ENCODE measurements around the gene HNRNPA1.
"Not testable (repeated sequence)": the region's sequence is repeated elsewhere in the genome, so short reads cannot be mapped to it uniquely, and the experiment has no call there.

Gene HNRNPA1

GRCh38 chr12:54296393-54297099 is 16.0 kb downstream of the HNRNPA1 start:
- no peak for DNase-seq (ENCODE audit: low read depth in 4 of 4, low spot score in 1 of 4)

DNA sequence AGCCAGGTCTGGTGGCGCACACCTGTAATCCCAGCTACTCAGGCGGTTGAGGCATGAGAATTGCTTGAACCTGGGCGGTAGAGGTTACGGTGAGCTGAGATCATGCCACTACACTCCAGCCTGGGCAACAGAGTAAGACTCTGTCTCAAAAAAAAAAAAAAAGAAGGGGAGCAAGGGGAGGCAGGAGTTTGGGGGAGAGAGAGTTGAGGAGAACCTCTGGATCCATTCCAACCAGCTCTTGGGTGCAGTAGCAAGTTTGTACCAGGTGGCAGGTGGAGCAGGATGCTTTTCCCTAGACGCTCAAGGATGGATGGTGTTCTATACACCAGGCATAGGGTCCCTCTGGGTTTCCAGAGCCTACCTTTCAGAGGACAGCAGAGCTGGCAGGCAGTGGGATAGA is 18.4 kb downstream of the HNRNPA1 start:
- DNase-seq (ENCODE audit: low read depth in 4 of 4, low spot score in 1 of 4), result no peak

DNA sequence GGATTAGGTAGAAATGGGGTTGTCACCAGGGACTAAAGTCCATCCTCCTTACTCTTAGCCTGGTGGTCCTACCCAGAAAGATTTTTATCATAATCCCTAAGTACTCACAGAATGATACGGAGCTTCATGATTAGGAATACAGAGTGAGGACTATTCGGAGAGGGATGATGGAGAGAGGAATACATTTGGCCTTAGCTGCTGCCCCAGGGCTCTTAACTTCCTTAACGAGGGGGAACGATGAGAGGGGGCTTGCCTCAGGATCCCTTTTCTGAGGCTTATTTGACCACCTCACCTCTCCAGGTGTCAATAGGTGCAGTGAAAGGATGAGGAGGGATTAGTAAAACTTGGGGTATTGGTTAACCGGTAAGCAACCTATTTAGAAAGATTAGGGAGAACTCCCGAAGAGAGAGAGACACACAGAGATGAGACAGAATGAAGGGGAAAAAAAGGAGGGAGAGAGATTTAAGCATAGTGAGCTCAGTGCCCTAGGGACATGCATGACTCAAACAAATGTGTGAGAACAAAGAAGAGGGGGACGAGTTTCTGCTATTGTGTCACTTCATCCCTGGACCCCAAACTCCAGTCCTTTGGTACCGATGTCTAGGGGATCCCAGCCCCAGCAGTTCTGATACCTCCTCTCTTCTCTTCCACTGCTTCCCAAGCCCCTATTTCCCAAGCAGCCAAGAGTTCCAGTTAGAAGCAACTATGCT is 19.1 kb downstream of the HNRNPA1 start:
- DNase-seq (ENCODE audit: low read depth in 4 of 4, low spot score in 1 of 4), result no peak

DNA sequence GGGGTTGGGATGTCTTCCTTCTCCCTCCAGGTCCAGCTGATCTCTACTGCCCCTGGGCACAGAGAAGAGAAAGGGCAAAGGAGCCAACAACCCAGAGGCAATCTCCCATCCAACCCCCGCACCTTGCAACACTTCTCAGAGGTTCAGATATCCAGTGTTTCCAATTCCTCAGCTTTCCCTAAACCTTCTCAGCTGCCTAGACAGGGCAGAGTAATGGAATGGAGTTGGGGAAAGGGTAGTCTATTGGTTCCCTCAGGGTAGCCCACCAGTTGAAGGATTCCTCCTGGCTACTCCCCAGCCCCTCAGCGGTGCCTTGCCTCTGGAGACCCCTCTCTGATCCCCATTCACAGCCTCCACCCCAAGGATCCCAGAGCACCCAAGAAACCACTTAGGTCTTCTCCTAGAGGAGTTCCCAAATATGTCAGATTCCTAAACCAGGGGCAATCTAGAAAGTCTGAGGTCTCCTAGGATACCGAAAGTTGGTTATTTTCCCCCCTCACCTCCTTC is 19.8 kb downstream of the HNRNPA1 start:
- no peak for DNase-seq (ENCODE audit: low read depth in 4 of 4, low spot score in 1 of 4)

- no peak for DNase-seq (ENCODE audit: low read depth in 4 of 4, low spot score in 1 of 4)
Observed at GRCh38 chr12:54300732-54301427, 20.4 kb downstream of the HNRNPA1 start, which contains the start of gene NFE2. TSS of gene NFE2 (minus strand) at chr12:54301015. CDS start at chr12:54295248, 5,767 bp downstream.

GRCh38 chr12:54301428-54302048 is 21.0 kb downstream of the HNRNPA1 start:
- DNase-seq (ENCODE audit: low read depth in 4 of 4, low spot score in 1 of 4), result no peak

- no peak for DNase-seq (ENCODE audit: low read depth in 4 of 4, low spot score in 1 of 4)
Observed at GRCh38 chr12:54303640-54304039, 23.1 kb downstream of the HNRNPA1 start.

DNA sequence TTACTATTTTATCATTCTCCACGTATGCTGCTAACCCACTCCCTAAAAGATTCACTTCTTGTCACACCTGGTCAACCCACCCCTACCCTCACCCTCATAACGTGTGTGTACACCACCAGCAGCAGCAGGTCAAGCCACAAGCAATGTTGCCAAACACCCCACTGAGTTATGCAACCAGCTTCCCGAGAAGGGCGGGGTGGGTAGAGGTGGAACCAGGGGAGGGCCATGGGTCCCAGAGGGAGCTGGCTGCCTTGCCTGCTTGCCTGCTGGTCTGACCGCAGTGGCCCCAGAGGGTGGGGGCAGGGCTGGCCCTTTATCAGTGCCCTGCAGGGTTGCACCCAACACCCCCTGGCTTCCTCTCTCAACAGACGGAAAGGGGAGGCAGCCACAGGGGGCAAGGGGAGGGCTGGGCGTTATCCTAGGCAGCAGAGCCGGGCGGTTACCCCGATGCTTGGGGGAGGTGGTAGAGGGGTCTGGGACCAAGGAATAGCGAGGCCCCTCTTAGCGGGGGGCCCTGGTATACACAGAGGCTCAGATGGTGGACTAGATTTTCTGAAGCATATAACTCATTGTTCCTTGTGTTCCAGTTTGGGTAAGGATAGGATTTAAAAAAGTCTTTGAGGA is 23.8 kb downstream of the HNRNPA1 start:
- no peak for DNase-seq (ENCODE audit: low read depth in 4 of 4, low spot score in 1 of 4)

GRCh38 chr12:54306925-54307741 is 26.6 kb downstream of the HNRNPA1 start:
- no peak for DNase-seq (ENCODE audit: low read depth in 4 of 4, low spot score in 1 of 4)

- no peak for DNase-seq (ENCODE audit: low read depth in 4 of 4, low spot score in 1 of 4)
Observed at GRCh38 chr12:54311051-54311450, 30.5 kb downstream of the HNRNPA1 start.

- not testable (repeated sequence) for DNase-seq (ENCODE audit: low read depth in 4 of 4, low spot score in 1 of 4)
Observed at GRCh38 chr12:54312309-54312708, 31.8 kb downstream of the HNRNPA1 start.

DNA sequence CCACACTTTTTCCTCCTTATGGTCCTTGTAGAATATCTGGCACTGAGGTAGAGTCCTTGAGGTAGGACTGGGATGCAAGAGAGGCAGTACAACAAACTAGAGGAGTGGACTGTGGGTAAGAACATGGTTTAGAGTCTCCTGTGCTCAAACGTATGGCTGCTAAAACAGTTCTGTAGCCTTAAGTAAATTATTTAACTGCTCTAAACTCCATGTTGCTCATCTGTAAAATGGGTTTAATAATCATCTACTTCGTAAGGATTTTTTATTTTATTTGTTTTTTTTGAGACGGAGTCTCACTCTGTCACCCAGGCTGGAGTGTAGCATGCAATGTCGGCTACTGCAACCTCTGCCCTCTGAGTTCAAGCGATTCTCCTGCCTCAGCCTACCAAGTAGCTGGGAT is 40.8 kb downstream of the HNRNPA1 start:
- no peak for DNase-seq (ENCODE audit: low read depth in 4 of 4, low spot score in 1 of 4)

- peak; percentile 67 to 90 (median 78) for DNase-seq (ENCODE audit: low read depth in 4 of 4, low spot score in 1 of 4)
Observed at GRCh38 chr12:54324617-54325441, 44.3 kb downstream of the HNRNPA1 start, which contains the start of gene COPZ1. TSS of gene COPZ1 (plus strand) at chr12:54325131. CDS start at chr12:54325164, 33 bp downstream.

- DNase-seq (ENCODE audit: low read depth in 4 of 4, low spot score in 1 of 4), result not testable (repeated sequence)
Observed at GRCh38 chr12:54325442-54326109, 45.0 kb downstream of the HNRNPA1 start.

- no peak for DNase-seq (ENCODE audit: low read depth in 4 of 4, low spot score in 1 of 4)
Observed at GRCh38 chr12:54328595-54329337, 48.2 kb downstream of the HNRNPA1 start.

DNA sequence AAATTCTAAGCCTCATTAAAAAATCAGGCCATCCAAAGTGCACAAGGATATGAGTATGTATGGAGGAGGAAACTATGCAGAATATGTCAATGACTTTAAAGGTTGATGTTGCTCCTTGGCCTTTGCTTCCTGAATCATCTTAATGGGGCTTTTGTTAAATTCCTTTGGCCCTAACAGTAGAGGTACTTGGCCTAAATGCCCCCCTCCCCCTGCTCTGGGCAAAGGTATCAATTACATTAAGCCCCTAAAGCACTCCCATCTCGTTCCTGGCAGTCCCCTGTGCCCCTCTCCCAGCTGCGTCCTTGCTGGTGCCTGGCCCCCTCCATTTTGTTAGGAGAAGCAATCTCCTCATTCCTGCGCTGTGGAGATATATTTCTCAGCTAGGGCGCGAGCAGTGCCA is 49.2 kb downstream of the HNRNPA1 start:
- no peak for DNase-seq (ENCODE audit: low read depth in 4 of 4, low spot score in 1 of 4)

GRCh38 chr12:54330442-54330841 is 49.9 kb downstream of the HNRNPA1 start:
- no peak for DNase-seq (ENCODE audit: low read depth in 4 of 4, low spot score in 1 of 4)

DNA sequence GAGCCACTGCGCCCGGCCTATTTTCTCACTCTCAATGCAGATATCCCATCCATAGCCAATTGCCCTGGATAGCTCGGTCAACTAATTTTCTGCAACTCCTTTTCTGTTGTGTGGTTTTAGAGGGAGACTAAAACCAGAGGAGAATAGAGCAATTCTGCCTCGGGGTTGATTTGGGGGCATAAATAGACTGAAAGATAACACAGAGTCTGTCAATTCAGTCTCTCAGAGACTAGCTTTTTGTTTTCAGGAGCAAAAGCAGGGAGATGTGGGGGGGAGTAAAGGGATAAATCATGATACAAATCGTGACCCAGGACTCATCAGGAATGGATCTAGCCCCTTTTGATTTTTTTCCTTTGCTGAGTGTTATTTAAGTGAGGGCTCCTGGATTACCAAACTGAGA is 50.9 kb downstream of the HNRNPA1 start:
- DNase-seq (ENCODE audit: low read depth in 4 of 4, low spot score in 1 of 4), result no peak
